ENCODE data around the gene FAS. TPM values are rescaled to one million over a fixed set of nuclear protein-coding genes. Genes with fewer than 3 reads are reported as not detected.

Gene FAS
- total RNA-seq, 2 experiments from 2014 or later = 23.8 to 28.2 TPM

DNA sequence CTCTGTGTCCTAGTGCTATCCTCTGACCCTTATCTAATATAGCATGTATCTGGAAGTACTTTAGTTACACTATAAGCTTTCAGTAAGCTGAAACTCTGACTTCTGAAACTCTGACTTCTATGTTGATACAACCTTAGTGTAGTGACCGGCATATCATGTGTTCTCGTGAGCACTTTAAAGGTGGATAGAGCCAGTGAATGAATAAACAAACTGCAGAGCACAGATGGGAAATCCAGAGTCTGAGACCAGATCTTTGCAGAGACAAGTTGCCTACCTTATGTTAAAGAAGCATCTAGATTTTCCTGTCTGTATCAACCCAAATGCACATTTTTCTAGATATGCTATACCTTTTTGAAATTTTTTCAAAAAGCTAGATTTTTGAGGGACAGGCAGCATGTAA is 41.5 kb upstream of the FAS start:
- TF ChIP-seq, protein P1, sequence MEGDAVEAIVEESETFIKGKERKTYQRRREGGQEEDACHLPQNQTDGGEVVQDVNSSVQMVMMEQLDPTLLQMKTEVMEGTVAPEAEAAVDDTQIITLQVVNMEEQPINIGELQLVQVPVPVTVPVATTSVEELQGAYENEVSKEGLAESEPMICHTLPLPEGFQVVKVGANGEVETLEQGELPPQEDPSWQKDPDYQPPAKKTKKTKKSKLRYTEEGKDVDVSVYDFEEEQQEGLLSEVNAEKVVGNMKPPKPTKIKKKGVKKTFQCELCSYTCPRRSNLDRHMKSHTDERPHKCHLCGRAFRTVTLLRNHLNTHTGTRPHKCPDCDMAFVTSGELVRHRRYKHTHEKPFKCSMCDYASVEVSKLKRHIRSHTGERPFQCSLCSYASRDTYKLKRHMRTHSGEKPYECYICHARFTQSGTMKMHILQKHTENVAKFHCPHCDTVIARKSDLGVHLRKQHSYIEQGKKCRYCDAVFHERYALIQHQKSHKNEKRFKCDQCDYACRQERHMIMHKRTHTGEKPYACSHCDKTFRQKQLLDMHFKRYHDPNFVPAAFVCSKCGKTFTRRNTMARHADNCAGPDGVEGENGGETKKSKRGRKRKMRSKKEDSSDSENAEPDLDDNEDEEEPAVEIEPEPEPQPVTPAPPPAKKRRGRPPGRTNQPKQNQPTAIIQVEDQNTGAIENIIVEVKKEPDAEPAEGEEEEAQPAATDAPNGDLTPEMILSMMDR (IDR thresholded peaks at IDR 0.05) = no peak
- no peaks in the 10 kb centered on the region for H3K27me3 ChIP-seq (ENCODE audit: control insufficient read depth in 1 of 2, insufficient read depth in 2 of 2, low read length in 2 of 2)
- intact Hi-C loops (cut with DNase I, micrococcal nuclease) = no loop called here
- no peaks in the 10 kb centered on the region for H3K36me3 ChIP-seq (ENCODE audit: insufficient read depth, low read length)
- ChIA-PET CTCF (interaction anchor here (0.6 kb wide), 1 partner anchor 26 kb away, joined by 3 read pairs; no protein-coding TSS in a partner anchor), POLR2A (interaction anchor here (0.7 to 0.8 kb wide), 2 partner anchors 41 to 42 kb away, joined by 3 read pairs; no protein-coding TSS in a partner anchor)
- H3K4me1 Mint-ChIP-seq (ENCODE audit: low read depth) = no peaks in the 10 kb centered on the region
- no peak overlapping the region for H3K27ac ChIP-seq (ENCODE audit: low read depth in 1 of 2, low read length in 2 of 2)
- no peaks in the 10 kb centered on the region for H3K27me3 Mint-ChIP-seq
- no peak overlapping the region for H3K27ac Mint-ChIP-seq
- H3K4me3 ChIP-seq (ENCODE audit: low read length) = no peak overlapping the region
- no peaks in the 10 kb centered on the region for H3K9me3 Mint-ChIP-seq
- no peak overlapping the region for H3K4me3 Mint-ChIP-seq
- no peaks in the 10 kb centered on the region for H3K4me1 ChIP-seq (ENCODE audit: insufficient read depth, low read length)
- H3K9me3 ChIP-seq (ENCODE audit: control insufficient read depth in 1 of 2, insufficient read depth in 1 of 2, low read length in 2 of 2) = no peaks in the 10 kb centered on the region
- no peak for ATAC-seq (ENCODE audit: poor library complexity)
- DNase-seq = no peak
- peaks cover 6% of the 10 kb centered on the region for H3K36me3 Mint-ChIP-seq (ENCODE audit: low read depth)

DNA sequence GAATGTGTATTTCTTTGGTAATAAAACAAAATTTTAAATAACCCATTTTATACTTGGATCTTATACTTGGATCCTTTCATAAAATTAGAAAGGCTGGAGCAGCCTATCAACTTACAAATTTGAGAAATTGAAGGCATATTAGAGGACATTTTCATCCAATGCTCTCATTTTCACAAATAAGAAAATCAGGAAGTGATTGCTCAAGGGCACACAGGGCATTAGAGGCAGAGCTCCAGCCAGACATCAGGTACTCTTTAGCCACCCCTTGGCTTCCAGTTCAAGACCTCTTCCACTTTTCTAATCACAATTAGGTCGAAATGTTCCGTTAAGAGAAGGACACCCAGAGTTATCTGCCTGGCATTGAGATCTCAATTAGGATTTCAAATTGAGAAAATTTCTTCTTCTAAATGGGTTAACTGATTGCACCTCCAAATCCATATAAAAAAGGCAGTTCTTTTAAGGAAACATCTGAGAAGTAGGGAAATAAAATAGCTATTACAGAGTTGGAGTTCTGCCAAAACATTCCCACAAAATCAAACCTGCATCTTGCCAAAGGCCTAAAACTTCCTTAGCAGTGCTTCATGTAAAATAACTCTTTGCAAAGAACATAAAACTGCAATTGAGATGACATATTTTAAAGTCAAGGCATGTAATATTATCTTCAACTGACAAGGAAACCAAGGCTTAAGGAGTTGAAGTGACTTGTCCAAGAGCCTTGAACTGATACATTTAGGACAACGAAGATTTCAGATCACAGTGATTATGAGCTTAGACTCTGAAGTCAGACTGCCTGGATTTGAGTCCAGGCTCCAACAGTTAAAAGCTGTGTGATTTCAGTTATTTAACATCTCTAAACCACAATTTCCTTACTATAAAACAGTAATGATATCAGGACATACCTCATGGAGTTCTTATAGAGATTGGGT is 40.4 kb upstream of the FAS start:
- Mint-ChIP-seq H3K9me3 (no peaks in the 10 kb centered on the region), H3K27ac (no peak overlapping the region)
- ATAC-seq (ENCODE audit: poor library complexity) = no peak

GRCh38 chr10:88952647-88953111 is 37.9 kb upstream of the FAS start, which contains the start of gene ACTA2:
TSS of gene ACTA2 (minus strand) at chr10:88952773. CDS start at chr10:88948930, 3,843 bp downstream.
- no peaks in the 10 kb centered on the region for H3K9me3 Mint-ChIP-seq
- Histone ChIP-seq H3K4me1 (ENCODE audit: insufficient read depth, low read length) (no peaks in the 10 kb centered on the region), H3K9me3 (ENCODE audit: control insufficient read depth in 1 of 2, insufficient read depth in 1 of 2, low read length in 2 of 2) (no peaks in the 10 kb centered on the region), H3K36me3 (ENCODE audit: insufficient read depth, low read length) (no peaks in the 10 kb centered on the region), H3K4me3 (ENCODE audit: low read length) (no peak within 1 kb of the TSS), H3K27me3 (ENCODE audit: control insufficient read depth in 1 of 2, insufficient read depth in 2 of 2, low read length in 2 of 2) (no peaks in the 10 kb centered on the region), H3K27ac (ENCODE audit: low read depth in 1 of 2, low read length in 2 of 2) (no peak within 1 kb of the TSS)
- no peak within 1 kb of the TSS for H3K27ac Mint-ChIP-seq
- POLR2A ChIA-PET = no interaction called here
- CTCF ChIA-PET = interaction anchor here (1.1 kb wide), 1 partner anchor 10 kb away, joined by 4 read pairs; no protein-coding TSS in a partner anchor
- DNase-seq (no peak), ATAC-seq (ENCODE audit: poor library complexity) (no peak)
- H3K4me1 Mint-ChIP-seq (ENCODE audit: low read depth) = no peaks in the 10 kb centered on the region
- intact Hi-C loops (cut with DNase I, micrococcal nuclease) = no loop called here
- no peak within 1 kb of the TSS for H3K4me3 Mint-ChIP-seq
- TF ChIP-seq, protein P1 (IDR thresholded peaks at IDR 0.05) = no peak
- no peaks in the 10 kb centered on the region for H3K27me3 Mint-ChIP-seq
- peaks cover 6% of the 10 kb centered on the region for H3K36me3 Mint-ChIP-seq (ENCODE audit: low read depth)

More for the DNA sequence above, 40.4 kb upstream of the FAS start:
- Histone ChIP-seq H3K4me3 (ENCODE audit: low read length) (no peak overlapping the region), H3K36me3 (ENCODE audit: insufficient read depth, low read length) (no peaks in the 10 kb centered on the region), H3K4me1 (ENCODE audit: insufficient read depth, low read length) (no peaks in the 10 kb centered on the region), H3K27ac (ENCODE audit: low read depth in 1 of 2, low read length in 2 of 2) (no peak overlapping the region), H3K27me3 (ENCODE audit: control insufficient read depth in 1 of 2, insufficient read depth in 2 of 2, low read length in 2 of 2) (no peaks in the 10 kb centered on the region), H3K9me3 (ENCODE audit: control insufficient read depth in 1 of 2, insufficient read depth in 1 of 2, low read length in 2 of 2) (no peaks in the 10 kb centered on the region)
- Mint-ChIP-seq H3K27me3 (no peaks in the 10 kb centered on the region), H3K36me3 (ENCODE audit: low read depth) (peaks cover 6% of the 10 kb centered on the region), H3K4me1 (ENCODE audit: low read depth) (no peaks in the 10 kb centered on the region), H3K4me3 (no peak overlapping the region)
- ChIA-PET POLR2A (interaction anchor here (0.5 to 0.8 kb wide), 3 partner anchors 40 to 178 kb away, joined by 3 read pairs; no protein-coding TSS in a partner anchor), CTCF (no interaction called here)
- intact Hi-C loops (cut with DNase I, micrococcal nuclease) = no loop called here
- DNase-seq = no peak
- TF ChIP-seq, protein P1 (IDR thresholded peaks at IDR 0.05) = no peak
